Measurements from ENCODE around the gene FHAD1. TPM values are rescaled to one million over a fixed set of nuclear protein-coding genes. Genes with fewer than 3 reads are reported as not detected.

Gene FHAD1
- total RNA-seq, 1 donor from 2014 or later, result not detected

DNA sequence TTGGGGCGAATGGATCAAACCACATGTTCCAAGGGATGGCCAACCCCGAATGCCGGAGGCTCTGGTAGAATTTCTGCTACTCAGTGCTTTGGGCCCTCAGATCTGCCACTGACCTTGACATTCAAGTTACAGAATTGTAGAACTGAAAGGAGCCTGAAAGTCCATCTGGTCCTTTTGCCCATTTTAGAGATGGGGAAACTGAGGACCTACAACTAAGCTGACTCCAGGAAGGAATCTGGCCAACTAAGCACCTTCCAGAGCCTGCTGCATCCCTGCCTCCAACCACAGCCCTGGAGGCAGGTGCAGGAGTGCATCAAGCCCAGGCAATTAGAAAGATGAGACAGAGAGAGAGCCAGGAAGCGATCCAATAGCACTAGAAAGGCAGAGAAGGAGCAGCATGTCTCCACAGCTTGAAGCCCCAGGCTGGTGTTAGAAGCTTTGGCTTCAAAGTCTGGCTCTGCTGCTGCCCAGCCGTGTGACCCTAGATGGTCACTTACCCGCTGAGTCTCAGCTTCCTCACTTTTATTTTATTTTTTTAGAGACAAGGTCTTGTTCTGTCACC lies 189.9 kb downstream of the FHAD1 start:
- Histone ChIP-seq H3K27me3 (no peaks in the 10 kb centered on the region), H3K9me3 (no peaks in the 10 kb centered on the region), H3K4me3 (no peak overlapping the region), H3K36me3 (no peaks in the 10 kb centered on the region), H3K4me1 (no peaks in the 10 kb centered on the region), H3K27ac (no peak overlapping the region)
- DNase-seq (ENCODE audit: extremely low spot score in 2 of 2), result no peak
- intact Hi-C loops (cut with DNase I), result no loop called here
- TF ChIP-seq, protein P1, sequence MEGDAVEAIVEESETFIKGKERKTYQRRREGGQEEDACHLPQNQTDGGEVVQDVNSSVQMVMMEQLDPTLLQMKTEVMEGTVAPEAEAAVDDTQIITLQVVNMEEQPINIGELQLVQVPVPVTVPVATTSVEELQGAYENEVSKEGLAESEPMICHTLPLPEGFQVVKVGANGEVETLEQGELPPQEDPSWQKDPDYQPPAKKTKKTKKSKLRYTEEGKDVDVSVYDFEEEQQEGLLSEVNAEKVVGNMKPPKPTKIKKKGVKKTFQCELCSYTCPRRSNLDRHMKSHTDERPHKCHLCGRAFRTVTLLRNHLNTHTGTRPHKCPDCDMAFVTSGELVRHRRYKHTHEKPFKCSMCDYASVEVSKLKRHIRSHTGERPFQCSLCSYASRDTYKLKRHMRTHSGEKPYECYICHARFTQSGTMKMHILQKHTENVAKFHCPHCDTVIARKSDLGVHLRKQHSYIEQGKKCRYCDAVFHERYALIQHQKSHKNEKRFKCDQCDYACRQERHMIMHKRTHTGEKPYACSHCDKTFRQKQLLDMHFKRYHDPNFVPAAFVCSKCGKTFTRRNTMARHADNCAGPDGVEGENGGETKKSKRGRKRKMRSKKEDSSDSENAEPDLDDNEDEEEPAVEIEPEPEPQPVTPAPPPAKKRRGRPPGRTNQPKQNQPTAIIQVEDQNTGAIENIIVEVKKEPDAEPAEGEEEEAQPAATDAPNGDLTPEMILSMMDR (IDR thresholded peaks at IDR 0.05), result no peak
- no peak for TF ChIP-seq POLR2A (IDR thresholded peaks at IDR 0.05)
- TF ChIP-seq POLR2AphosphoS5 (IDR thresholded peaks at IDR 0.05; ENCODE audit: insufficient read depth in 1 of 2, low read depth in 1 of 2), result no peak

DNA sequence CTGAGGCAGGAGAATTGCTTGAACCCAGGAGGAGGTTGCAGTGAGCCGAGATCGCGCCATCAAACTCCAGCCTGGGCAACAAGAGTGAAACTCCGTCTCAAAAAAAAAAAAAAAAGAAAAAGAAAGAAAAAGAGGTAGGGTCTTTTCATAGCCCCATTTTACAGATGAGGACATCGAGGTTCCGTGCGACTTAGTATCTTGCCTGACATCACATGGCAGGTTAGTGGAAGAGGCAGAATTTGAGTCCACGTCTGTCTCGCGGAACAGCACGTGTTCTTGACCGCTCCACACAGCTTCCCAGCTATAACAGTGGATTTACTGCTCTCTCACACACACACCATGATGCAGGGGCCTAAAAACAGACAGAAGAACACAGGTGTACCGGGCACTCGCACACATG lies 192.3 kb downstream of the FHAD1 start:
- H3K27ac ChIP-seq, result no peak overlapping the region
- no peaks in the 10 kb centered on the region for H3K9me3 ChIP-seq
- no peak overlapping the region for H3K4me3 ChIP-seq
- no peaks in the 10 kb centered on the region for H3K36me3 ChIP-seq
- H3K27me3 ChIP-seq, result no peaks in the 10 kb centered on the region
- DNase-seq (ENCODE audit: extremely low spot score in 2 of 2), result no peak
- H3K4me1 ChIP-seq, result no peaks in the 10 kb centered on the region
- intact Hi-C loops (cut with DNase I), result no loop called here
- TF ChIP-seq, protein P1 (IDR thresholded peaks at IDR 0.05), result no peak
- TF ChIP-seq POLR2AphosphoS5 (IDR thresholded peaks at IDR 0.05; ENCODE audit: insufficient read depth in 1 of 2, low read depth in 1 of 2), result no peak
- no peak for TF ChIP-seq POLR2A (IDR thresholded peaks at IDR 0.05)

DNA sequence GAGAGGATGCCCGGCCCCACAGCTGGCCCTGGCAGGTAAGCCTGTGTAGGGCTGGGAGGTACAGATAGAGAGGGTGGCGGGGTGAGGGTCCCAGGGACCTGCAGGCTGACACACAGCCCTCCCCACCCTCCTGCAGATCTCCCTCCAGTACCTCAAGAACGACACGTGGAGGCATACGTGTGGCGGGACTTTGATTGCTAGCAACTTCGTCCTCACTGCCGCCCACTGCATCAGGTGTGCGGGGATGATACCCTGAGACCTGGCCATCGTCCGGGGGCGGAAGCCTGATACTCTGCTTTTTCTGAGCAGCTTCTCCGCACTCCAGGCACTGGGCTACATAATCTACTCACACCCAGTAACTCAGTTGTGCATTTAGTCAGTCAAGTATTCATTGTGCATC lies 193.3 kb downstream of the FHAD1 start:
- Histone ChIP-seq H3K36me3 (no peaks in the 10 kb centered on the region), H3K4me3 (no peak overlapping the region), H3K27me3 (no peaks in the 10 kb centered on the region), H3K9me3 (no peaks in the 10 kb centered on the region), H3K27ac (no peak overlapping the region), H3K4me1 (no peaks in the 10 kb centered on the region)
- DNase-seq (ENCODE audit: extremely low spot score in 2 of 2), result no peak
- intact Hi-C loops (cut with DNase I), result no loop called here
- TF ChIP-seq POLR2A (IDR thresholded peaks at IDR 0.05), result no peak
- TF ChIP-seq POLR2AphosphoS5 (IDR thresholded peaks at IDR 0.05; ENCODE audit: insufficient read depth in 1 of 2, low read depth in 1 of 2), result no peak
- TF ChIP-seq, protein P1 (IDR thresholded peaks at IDR 0.05), result no peak

DNA sequence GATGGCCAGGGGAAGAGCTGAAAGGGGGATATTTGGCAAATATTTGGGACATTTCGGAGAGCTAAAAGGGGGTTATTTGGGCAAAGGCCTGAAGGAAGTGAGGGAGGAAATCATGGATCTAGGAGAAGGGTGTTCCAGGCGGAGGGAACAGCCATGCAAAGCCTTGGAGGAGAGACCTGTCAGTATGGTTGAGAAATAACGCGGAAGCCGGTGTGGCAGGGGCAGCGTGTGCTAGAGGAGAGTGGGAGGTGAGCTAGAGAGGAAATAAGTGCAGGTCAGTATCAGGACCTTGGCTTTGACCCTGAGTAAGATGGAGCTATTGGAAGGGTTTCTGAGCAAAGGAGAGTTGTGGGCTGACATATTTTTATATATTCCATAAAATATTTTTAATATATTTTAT lies 194.2 kb downstream of the FHAD1 start:
- Histone ChIP-seq H3K27me3 (no peaks in the 10 kb centered on the region), H3K4me3 (no peak overlapping the region), H3K9me3 (no peaks in the 10 kb centered on the region), H3K36me3 (no peaks in the 10 kb centered on the region), H3K27ac (no peak overlapping the region), H3K4me1 (no peaks in the 10 kb centered on the region)
- intact Hi-C loops (cut with DNase I), result no loop called here
- DNase-seq (ENCODE audit: extremely low spot score in 2 of 2), result no peak
- TF ChIP-seq, protein P1 (IDR thresholded peaks at IDR 0.05), result no peak
- TF ChIP-seq POLR2AphosphoS5 (IDR thresholded peaks at IDR 0.05; ENCODE audit: insufficient read depth in 1 of 2, low read depth in 1 of 2) (no peak), POLR2A (IDR thresholded peaks at IDR 0.05) (no peak)

DNA sequence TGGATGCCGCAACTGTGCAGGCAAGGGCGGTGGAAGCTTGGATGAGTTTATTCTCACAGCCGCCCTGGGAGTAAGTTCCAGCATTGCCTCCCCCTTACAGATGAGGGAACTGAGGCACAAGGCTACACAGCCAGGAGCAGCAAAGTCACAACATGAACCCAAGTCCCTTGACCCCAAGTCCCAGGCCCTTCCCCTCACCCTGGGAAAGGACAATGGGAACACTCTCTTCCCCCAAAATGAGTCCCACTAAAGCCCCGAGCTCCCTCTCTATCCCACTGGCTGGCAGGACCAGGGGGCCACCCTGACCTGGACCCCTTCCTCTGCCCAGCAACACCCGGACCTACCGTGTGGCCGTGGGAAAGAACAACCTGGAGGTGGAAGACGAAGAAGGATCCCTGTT lies 195.1 kb downstream of the FHAD1 start:
- Histone ChIP-seq H3K4me3 (no peak overlapping the region), H3K4me1 (no peaks in the 10 kb centered on the region), H3K36me3 (no peaks in the 10 kb centered on the region), H3K27me3 (no peaks in the 10 kb centered on the region), H3K27ac (no peak overlapping the region), H3K9me3 (no peaks in the 10 kb centered on the region)
- TF ChIP-seq POLR2AphosphoS5 (IDR thresholded peaks at IDR 0.05; ENCODE audit: insufficient read depth in 1 of 2, low read depth in 1 of 2) (no peak), POLR2A (IDR thresholded peaks at IDR 0.05) (no peak)
- TF ChIP-seq, protein P1 (IDR thresholded peaks at IDR 0.05), result no peak
- no peak for DNase-seq (ENCODE audit: extremely low spot score in 2 of 2)
- intact Hi-C loops (cut with DNase I), result no loop called here
